Nephron progenitor cell (in vitro differentiated cells): ENCODE results near the gene UBASH3B.

Experiments used
- DNase-seq: peaks from one replicate; pipeline ENCODE4 v3.0.0; 2021
- H3K27ac Mint-ChIP-seq: 2 replicates; pipeline ENCODE4 v1.8.0; 2021; ENCODE audit warnings: mild to moderate bottlenecking, moderate library complexity, mixed read lengths
- H3K27me3 Mint-ChIP-seq: 2 replicates; pipeline ENCODE4 v1.8.0; 2021; ENCODE audit warnings: mild to moderate bottlenecking, low read depth, mixed read lengths; ENCODE audit not compliant: poor library complexity
- H3K36me3 Mint-ChIP-seq: 2 replicates; pipeline ENCODE4 v1.8.0; 2021; ENCODE audit warnings: low read depth, mixed read lengths
- H3K4me1 Mint-ChIP-seq: 2 replicates; pipeline ENCODE4 v1.8.0; 2021; ENCODE audit warnings: mixed read lengths
- H3K4me3 Mint-ChIP-seq: 2 replicates; pipeline ENCODE4 v1.8.0; 2021; ENCODE audit warnings: mild to moderate bottlenecking, moderate library complexity, mixed read lengths
- H3K9me3 Mint-ChIP-seq: 2 replicates; pipeline ENCODE4 v1.8.0; 2021; ENCODE audit warnings: mild to moderate bottlenecking, moderate library complexity, mixed read lengths
- TF ChIP-seq, protein P1 (sequence below): fragments of 200-600 bp; sonication (generic); IDR thresholded peaks from 2 replicates; pipeline ENCODE4 v1.5.0; 2021; ENCODE audit warnings: antibody characterized with exemption

UBASH3B gene

DNA sequence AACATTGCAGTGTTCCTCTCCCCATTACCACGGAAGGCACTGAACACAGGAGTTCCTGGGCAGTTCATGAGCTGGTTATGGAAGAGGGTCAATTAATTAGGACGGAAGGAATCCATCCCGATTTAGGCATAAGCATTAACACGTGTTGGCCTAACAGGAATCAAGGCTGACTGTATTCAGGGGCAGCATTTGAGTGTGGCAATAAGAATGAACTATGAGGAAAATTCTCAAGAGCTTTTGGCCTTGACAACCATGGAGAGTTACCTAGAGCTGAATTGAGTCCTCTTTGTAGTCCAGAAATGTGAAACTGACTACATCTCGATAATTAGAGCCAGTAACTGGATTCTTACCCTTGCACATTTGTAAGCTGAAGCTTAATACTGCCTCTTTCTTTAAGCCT lies 100.4 kb downstream of the UBASH3B start:
- peaks cover 2% of the 10 kb centered on the region for H3K27me3 Mint-ChIP-seq
- H3K4me3 Mint-ChIP-seq, result no peak overlapping the region
- TF ChIP-seq, protein P1, sequence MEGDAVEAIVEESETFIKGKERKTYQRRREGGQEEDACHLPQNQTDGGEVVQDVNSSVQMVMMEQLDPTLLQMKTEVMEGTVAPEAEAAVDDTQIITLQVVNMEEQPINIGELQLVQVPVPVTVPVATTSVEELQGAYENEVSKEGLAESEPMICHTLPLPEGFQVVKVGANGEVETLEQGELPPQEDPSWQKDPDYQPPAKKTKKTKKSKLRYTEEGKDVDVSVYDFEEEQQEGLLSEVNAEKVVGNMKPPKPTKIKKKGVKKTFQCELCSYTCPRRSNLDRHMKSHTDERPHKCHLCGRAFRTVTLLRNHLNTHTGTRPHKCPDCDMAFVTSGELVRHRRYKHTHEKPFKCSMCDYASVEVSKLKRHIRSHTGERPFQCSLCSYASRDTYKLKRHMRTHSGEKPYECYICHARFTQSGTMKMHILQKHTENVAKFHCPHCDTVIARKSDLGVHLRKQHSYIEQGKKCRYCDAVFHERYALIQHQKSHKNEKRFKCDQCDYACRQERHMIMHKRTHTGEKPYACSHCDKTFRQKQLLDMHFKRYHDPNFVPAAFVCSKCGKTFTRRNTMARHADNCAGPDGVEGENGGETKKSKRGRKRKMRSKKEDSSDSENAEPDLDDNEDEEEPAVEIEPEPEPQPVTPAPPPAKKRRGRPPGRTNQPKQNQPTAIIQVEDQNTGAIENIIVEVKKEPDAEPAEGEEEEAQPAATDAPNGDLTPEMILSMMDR, result no peak
- no peak overlapping the region for H3K27ac Mint-ChIP-seq
- no peaks in the 10 kb centered on the region for H3K9me3 Mint-ChIP-seq
- H3K4me1 Mint-ChIP-seq, result peaks cover 33% of the 10 kb centered on the region
- no peak for DNase-seq
- no peaks in the 10 kb centered on the region for H3K36me3 Mint-ChIP-seq

DNA sequence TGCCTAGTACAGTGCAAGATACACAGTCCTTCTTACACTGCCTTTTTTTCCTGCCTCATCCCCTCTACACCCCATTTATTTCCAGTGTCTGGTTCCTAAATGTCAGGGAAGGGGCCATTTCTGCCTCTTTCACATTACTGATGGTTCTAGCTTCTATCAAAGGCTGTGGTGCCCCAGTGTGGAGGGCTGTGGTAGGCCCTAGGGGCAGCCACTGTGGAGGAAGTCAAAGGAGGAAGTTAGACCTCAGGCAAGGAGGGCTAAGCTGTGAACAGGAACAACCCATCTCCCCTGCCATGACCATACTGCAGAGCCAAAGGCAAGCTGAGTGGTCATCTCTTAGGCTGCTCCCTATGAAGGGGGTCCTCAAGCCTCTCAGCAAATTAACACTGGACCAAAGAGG lies 100.9 kb downstream of the UBASH3B start:
- Mint-ChIP-seq H3K27me3 (peaks cover 2% of the 10 kb centered on the region), H3K4me3 (no peak overlapping the region), H3K9me3 (no peaks in the 10 kb centered on the region), H3K27ac (no peak overlapping the region), H3K4me1 (peaks cover 28% of the 10 kb centered on the region), H3K36me3 (no peaks in the 10 kb centered on the region)
- DNase-seq, result no peak
- TF ChIP-seq, protein P1, result no peak

DNA sequence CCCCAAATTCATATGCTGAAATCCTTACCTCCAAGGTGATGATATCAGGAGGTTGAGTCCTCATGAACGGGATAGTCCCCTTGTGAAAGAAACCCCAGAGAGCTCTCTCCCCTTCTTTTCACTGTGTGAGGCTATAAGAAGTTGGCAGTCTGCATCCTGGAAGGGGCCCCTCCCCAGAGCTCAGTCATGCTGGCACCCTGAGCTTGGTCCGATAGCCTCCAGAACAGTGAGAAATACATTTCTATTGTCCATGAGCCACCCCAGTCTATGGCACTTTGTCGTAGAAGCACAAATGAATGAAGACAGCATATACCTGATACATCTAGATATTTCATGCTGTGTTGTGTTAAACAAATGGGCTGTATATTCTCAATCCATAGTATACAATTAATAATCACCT lies 101.7 kb downstream of the UBASH3B start:
- H3K27ac Mint-ChIP-seq, result no peak overlapping the region
- H3K9me3 Mint-ChIP-seq, result no peaks in the 10 kb centered on the region
- peaks cover 25% of the 10 kb centered on the region for H3K4me1 Mint-ChIP-seq
- no peak overlapping the region for H3K4me3 Mint-ChIP-seq
- TF ChIP-seq, protein P1, result no peak
- no peak for DNase-seq
- no peaks in the 10 kb centered on the region for H3K36me3 Mint-ChIP-seq
- H3K27me3 Mint-ChIP-seq, result peaks cover 2% of the 10 kb centered on the region

DNA sequence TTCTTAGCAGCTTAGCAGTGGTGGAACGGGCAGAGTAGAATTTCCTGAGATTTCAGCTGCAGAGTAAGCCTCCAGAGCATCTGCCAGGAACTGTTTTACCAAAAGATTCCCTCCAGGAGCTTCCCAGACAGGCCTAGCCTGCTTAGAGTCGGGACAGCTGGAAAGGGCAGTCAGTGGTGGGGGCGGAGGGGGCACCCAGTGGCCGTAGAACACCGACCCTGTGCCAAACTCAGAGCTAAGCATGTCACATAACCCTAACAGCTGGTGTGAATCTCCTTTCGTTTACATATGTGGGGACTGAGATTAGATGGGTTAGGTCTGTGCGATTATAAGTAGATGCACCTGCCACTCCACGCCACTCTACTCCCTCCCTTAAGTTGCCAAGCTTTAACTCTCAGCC lies 102.8 kb downstream of the UBASH3B start:
- Mint-ChIP-seq H3K27ac (no peak overlapping the region), H3K36me3 (no peaks in the 10 kb centered on the region), H3K9me3 (no peaks in the 10 kb centered on the region), H3K27me3 (peaks cover 2% of the 10 kb centered on the region), H3K4me1 (peaks cover 31% of the 10 kb centered on the region), H3K4me3 (no peak overlapping the region)
- TF ChIP-seq, protein P1, result no peak
- DNase-seq, result no peak

- Mint-ChIP-seq H3K4me1 (peaks cover 31% of the 10 kb centered on the region), H3K27ac (no peak overlapping the region), H3K9me3 (no peaks in the 10 kb centered on the region), H3K4me3 (no peak overlapping the region), H3K27me3 (peaks cover 2% of the 10 kb centered on the region), H3K36me3 (no peaks in the 10 kb centered on the region)
- TF ChIP-seq, protein P1, result no peak
- DNase-seq, result no peak
Observed at GRCh38 chr11:122758974-122759373, 103.5 kb downstream of the UBASH3B start.

DNA sequence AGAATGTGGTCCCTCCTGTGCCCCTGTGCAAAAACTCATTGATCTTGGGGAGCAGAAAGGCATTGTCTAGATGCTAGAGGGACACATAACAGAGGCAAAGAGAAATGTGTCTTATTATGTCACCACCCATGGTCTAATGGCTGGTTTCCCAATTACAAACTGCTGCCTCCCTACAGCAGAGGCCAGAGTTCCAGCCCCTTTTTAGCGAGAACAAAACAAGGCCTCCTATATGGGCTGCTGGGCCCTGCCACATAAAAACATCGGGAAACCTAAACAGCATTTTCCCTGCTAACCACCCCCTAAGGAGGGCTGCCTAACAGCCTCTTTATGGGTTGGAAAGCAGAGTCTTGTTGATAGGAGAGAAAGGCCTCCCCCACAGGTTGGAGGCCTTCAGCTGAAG lies 107.6 kb downstream of the UBASH3B start:
- Mint-ChIP-seq H3K9me3 (no peaks in the 10 kb centered on the region), H3K27ac (no peak overlapping the region), H3K4me3 (no peak overlapping the region)

More for the DNA sequence above, 107.6 kb downstream of the UBASH3B start:
- Mint-ChIP-seq H3K36me3 (no peaks in the 10 kb centered on the region), H3K4me1 (peaks cover 11% of the 10 kb centered on the region), H3K27me3 (peaks cover 7% of the 10 kb centered on the region)
- no peak for DNase-seq
- TF ChIP-seq, protein P1, result no peak
